HepG2 (cell line): Measurements from ENCODE around the gene DNPH1. TPM values are rescaled to one million over a fixed set of nuclear protein-coding genes. Genes with fewer than 3 reads are reported as not detected.

Experiments
- CHD4 ChIP-seq: fragments of 200-600 bp; sonication (generic); IDR thresholded peaks from 2 replicates; pipeline ENCODE4 v1.7.0; 2017; ENCODE audit warnings: mild to moderate bottlenecking, low read length, borderline replicate concordance
- DNMT1 ChIP-seq: sonication (generic); formaldehyde crosslinking; IDR thresholded peaks from 2 replicates; pipeline ENCODE4 v1.5.1; 2020; ENCODE audit warnings: mild to moderate bottlenecking, missing genetic modification reagents
- GMEB1 ChIP-seq: sonication (generic); formaldehyde crosslinking; IDR thresholded peaks from 2 replicates; pipeline ENCODE4 v1.5.1; 2020; ENCODE audit warnings: missing genetic modification reagents, mild to moderate bottlenecking, borderline replicate concordance
- GMEB2 ChIP-seq: IDR thresholded peaks from 2 replicates; pipeline ENCODE4 v1.6.1; 2016; ENCODE audit warnings: missing biosample characterization, missing genetic modification reagents, low read depth
- HINFP ChIP-seq: sonication (generic); formaldehyde crosslinking; IDR thresholded peaks from 2 replicates; pipeline ENCODE4 v1.4.0; 2020; ENCODE audit warnings: low read depth, mild to moderate bottlenecking, missing genetic modification reagents
- HNF4G ChIP-seq, 2 experiments: sonication (generic) in 1 of 2; formaldehyde crosslinking in 1 of 2; IDR thresholded peaks; 2 replicates each; pipeline versions ENCODE4 v1.4.0 to v1.6.1; 2011 to 2020; ENCODE audit warnings: borderline replicate concordance in 2 of 2, low read depth in 2 of 2, mild to moderate bottlenecking in 2 of 2, low read length in 1 of 2, missing genetic modification reagents in 1 of 2, moderate library complexity in 1 of 2
- MIER3 ChIP-seq: IDR thresholded peaks from 2 replicates; pipeline ENCODE4 v1.6.1; 2016; ENCODE audit warnings: missing compliant biosample characterization, borderline replicate concordance
- NFKBIZ ChIP-seq: IDR thresholded peaks from 2 replicates; pipeline ENCODE4 v1.6.1; 2018; ENCODE audit warnings: missing genetic modification reagents, missing compliant biosample characterization
- NR0B2 ChIP-seq: sonication (generic); formaldehyde crosslinking; IDR thresholded peaks from 2 replicates; pipeline ENCODE4 v1.4.0; 2020; ENCODE audit warnings: mild to moderate bottlenecking, missing genetic modification reagents
- PATZ1 ChIP-seq: sonication (generic); formaldehyde crosslinking; IDR thresholded peaks from 2 replicates; pipeline ENCODE4 v1.4.0; 2020; ENCODE audit warnings: missing genetic modification reagents
- SOX5 ChIP-seq: IDR thresholded peaks from 2 replicates; pipeline ENCODE4 v1.6.1; 2016; ENCODE audit warnings: borderline replicate concordance
- ZBTB44 ChIP-seq: sonication (generic); formaldehyde crosslinking; IDR thresholded peaks from 2 replicates; pipeline ENCODE4 v1.4.0; 2020; ENCODE audit warnings: missing genetic modification reagents
- ZMYM4 ChIP-seq: sonication (generic); formaldehyde crosslinking; IDR thresholded peaks from 2 replicates; pipeline ENCODE4 v1.8.1; 2023; ENCODE audit warnings: mild to moderate bottlenecking, missing genetic modification reagents
- ZNF280B ChIP-seq: sonication (generic); formaldehyde crosslinking; IDR thresholded peaks from 2 replicates; pipeline ENCODE4 v1.5.0; 2020; ENCODE audit warnings: missing genetic modification reagents, mild to moderate bottlenecking, borderline replicate concordance
- ZNF790 ChIP-seq: sonication (generic); formaldehyde crosslinking; IDR thresholded peaks from 2 replicates; pipeline ENCODE4 v1.8.0; 2022; ENCODE audit warnings: missing genetic modification reagents, mild to moderate bottlenecking, borderline replicate concordance
- polyA plus RNA-seq, 8 experiments: library from polyadenylated mRNA; depleted of rRNA in 3 of 8; stranded (reverse) in 7 of 8; unstranded in 1 of 8; fragments of >200 nt; fragmentation: Illumina TruSeq in 4 of 8; extraction: Trizol in 4 of 8; gene quantifications; 2 replicates each; pipeline versions ENCODE4 v1.2.1 to v1.2.3, GENCODE V29; 2011 to 2016; ENCODE audit warnings: low read depth in 4 of 8, missing spikeins in 1 of 8, mixed read lengths in 1 of 8; ENCODE audit not compliant: insufficient read depth in 1 of 8
- total RNA-seq, 5 experiments: library from RNA; depleted of rRNA; stranded (reverse); fragments of >200 nt; fragmentation: Illumina TruSeq; extraction: Trizol; gene quantifications; 2 replicates each; pipeline ENCODE4 v1.2.3, GENCODE V29; 2016; ENCODE audit warnings: low read depth in 1 of 5

DNPH1 gene
- total and polyA plus RNA-seq, 2 of the 13 experiments (the other 11 are each of a cell fraction or from before 2014, with no cell fraction given) = 56.5 to 75.1 TPM

GRCh38 chr6:43277643-43278523, 48.6 kb upstream of the DNPH1 start (continued):
- TF ChIP-seq HINFP = no peak; the same call in 1 of the 2 replicates
- peak; percentile 51; the same call in 1 of the 2 replicates for TF ChIP-seq MIER3
- peak; percentile 97 for TF ChIP-seq PATZ1 (CRISPR knock-in tag)
- 0 out of 2 replicates have a peak, but pooled peaks have one; percentile 8 for TF ChIP-seq ZNF790 (CRISPR knock-in tag)
- TF ChIP-seq DNMT1 (CRISPR knock-in tag) = 0 out of 2 replicates have a peak, but pooled peaks have one; percentile 8
- TF ChIP-seq HNF4G (IDR thresholded peaks at IDR 0.05; ENCODE audit: borderline replicate concordance, low read depth, low read length) = peak; percentile 92
- TF ChIP-seq HNF4G (CRISPR knock-in tag; IDR thresholded peaks at IDR 0.05; ENCODE audit: borderline replicate concordance, low read depth) = peak; percentile 94
- no peak for TF ChIP-seq GMEB2
- TF ChIP-seq ZBTB44 (CRISPR knock-in tag) = no peak
- peak; percentile 38; the same call in 1 of the 2 replicates for TF ChIP-seq SOX5 (CRISPR knock-in tag)
- peak; percentile 12; the same call in 1 of the 2 replicates for TF ChIP-seq GMEB1
- TF ChIP-seq NFKBIZ (CRISPR knock-in tag) = peak; percentile 25; the same call in 1 of the 2 replicates
- no peak for TF ChIP-seq ZMYM4 (CRISPR knock-in tag)
- TF ChIP-seq CHD4 = no peak
- 0 out of 2 replicates have a peak, but pooled peaks have one; percentile 28 for TF ChIP-seq ZNF280B (CRISPR knock-in tag)
- TF ChIP-seq NR0B2 (CRISPR knock-in tag) = 0 out of 2 replicates have a peak, but pooled peaks have one; percentile 21
